Mucosa of descending colon (tissue), 3 donors: ENCODE measurements around the gene LUZP1. TPM values are rescaled to one million over a fixed set of nuclear protein-coding genes. Genes with fewer than 3 reads are reported as not detected.

Experiments
- ATAC-seq: fragments of 200-7000 bp; cut with Tn5 transposase; one replicate; pipeline ENCODE4 v1.9.1; 2020; ENCODE audit warnings: mild to moderate bottlenecking, moderate library complexity
- DNase-seq, 3 donors: peaks; one replicate each; pipeline ENCODE4 v3.0.0-alpha.2; 2020
- H3K36me3 ChIP-seq: fragments of 200-600 bp; one replicate; pipeline ENCODE4 v1.8.0; 2021; ENCODE audit warnings: low read depth, mild to moderate bottlenecking
- H3K4me1 ChIP-seq: fragments of 200-600 bp; one replicate; pipeline ENCODE4 v1.8.0; 2021; ENCODE audit warnings: low read depth, mild to moderate bottlenecking
- H3K4me3 ChIP-seq: fragments of 200-600 bp; one replicate; pipeline ENCODE4 v1.8.0; 2021; ENCODE audit warnings: mild to moderate bottlenecking
- H3K9me3 ChIP-seq: fragments of 200-600 bp; one replicate; pipeline ENCODE4 v1.8.0; 2021; ENCODE audit warnings: mild to moderate bottlenecking
- intact Hi-C, 2 donors: fragments of 100-400 bp; cut with DNase I in 1 of 2; cut with micrococcal nuclease in 1 of 2; formaldehyde crosslinking; loops; one replicate each; pipeline versions ENCODE4 v1.11.0 to v1.11.1; 2022; cut with DNase I, micrococcal nuclease
- total RNA-seq, 3 donors: library from RNA; stranded (reverse); fragmentation: NEBNext Ultra II Directional in 2 of 3; extraction: Animal tissue kit (Norgen Biotek cat#: 25700) in 2 of 3; gene quantifications; one replicate each; pipeline versions ENCODE4 v1.2.1 to v1.2.4, GENCODE V29; 2021 to 2023
- TF ChIP-seq, protein P1 (sequence below): fragments of 200-600 bp; IDR thresholded peaks from one replicate; pipeline ENCODE4 v1.8.0; 2022; ENCODE audit warnings: antibody characterized with exemption, mild to moderate bottlenecking
- donor health status: DM: no; HTN: no; CAD: no; lungs with moderate emphysema.
- donor health status: DM: no; HTN: no; CAD: no.
- donor health status: DM: no; HTN: yes; CAD: no.

LUZP1 gene
- total RNA-seq, 3 donors from 2014 or later = 48.4 to 57.7 (median 52.0) TPM

DNA sequence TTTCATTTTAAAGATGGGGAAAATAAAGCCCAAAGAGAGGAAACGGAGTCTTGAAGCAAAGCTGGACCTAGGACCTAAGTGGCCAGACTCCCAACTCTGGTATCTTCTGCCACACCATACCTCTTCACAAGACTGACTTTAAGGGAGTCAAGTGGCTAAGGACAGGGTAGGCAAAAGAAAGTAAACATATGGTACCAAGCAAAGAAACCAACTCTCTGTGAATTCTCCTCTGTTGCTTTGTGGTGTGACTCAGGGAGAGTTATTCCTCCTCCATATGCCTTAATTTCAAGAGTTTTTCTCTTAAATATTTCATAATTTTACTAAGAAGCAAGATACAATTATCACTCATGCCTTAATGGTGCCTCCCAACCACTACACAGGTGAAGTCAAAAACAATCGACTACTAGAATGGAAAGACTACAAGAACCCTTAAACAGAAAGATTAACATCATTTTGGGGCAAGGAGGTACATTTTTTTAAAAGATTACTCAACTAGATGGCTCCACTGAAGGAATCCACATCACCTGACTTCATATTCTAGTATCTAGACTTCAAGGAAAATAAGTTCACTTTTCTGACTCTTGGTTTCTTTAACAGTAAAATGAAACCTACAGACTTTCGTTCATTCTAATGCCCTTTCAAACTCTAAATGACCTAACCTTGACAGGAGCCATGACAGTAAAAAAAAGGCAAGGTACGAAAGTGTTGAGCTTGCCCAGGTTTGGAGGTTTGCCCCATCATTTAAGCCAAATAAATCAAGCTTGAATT lies 44.2 kb downstream of the LUZP1 start:
- Histone ChIP-seq H3K36me3 (no peaks in the 10 kb centered on the region), H3K4me3 (no peak overlapping the region), H3K4me1 (peaks cover 41% of the 10 kb centered on the region), H3K9me3 (no peaks in the 10 kb centered on the region)
- TF ChIP-seq, protein P1, sequence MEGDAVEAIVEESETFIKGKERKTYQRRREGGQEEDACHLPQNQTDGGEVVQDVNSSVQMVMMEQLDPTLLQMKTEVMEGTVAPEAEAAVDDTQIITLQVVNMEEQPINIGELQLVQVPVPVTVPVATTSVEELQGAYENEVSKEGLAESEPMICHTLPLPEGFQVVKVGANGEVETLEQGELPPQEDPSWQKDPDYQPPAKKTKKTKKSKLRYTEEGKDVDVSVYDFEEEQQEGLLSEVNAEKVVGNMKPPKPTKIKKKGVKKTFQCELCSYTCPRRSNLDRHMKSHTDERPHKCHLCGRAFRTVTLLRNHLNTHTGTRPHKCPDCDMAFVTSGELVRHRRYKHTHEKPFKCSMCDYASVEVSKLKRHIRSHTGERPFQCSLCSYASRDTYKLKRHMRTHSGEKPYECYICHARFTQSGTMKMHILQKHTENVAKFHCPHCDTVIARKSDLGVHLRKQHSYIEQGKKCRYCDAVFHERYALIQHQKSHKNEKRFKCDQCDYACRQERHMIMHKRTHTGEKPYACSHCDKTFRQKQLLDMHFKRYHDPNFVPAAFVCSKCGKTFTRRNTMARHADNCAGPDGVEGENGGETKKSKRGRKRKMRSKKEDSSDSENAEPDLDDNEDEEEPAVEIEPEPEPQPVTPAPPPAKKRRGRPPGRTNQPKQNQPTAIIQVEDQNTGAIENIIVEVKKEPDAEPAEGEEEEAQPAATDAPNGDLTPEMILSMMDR = no peak
- no peak for DNase-seq
- intact Hi-C loops = no loop called here
- ATAC-seq = no peak

DNA sequence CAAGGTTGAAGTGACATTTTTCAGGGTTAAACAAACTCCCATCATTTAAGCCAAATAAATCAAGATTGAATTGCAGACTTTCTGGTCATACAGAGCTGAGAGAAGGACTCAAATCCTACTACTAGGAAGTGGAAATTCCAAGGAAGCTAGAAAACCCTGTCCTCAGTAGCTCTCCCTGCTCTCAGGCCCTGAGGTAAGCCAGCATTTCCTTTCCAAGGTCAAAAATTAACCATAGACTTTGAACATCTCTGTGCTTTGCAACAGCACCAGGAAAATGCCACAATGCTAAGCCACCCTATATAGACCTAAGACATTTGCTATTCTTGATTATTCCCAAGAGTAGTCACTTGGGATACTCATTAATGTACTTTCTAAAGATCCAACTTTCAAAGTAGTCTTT lies 45.1 kb downstream of the LUZP1 start:
- TF ChIP-seq, protein P1 = no peak
- DNase-seq (peak in 1 of 3 donors; percentile 32), ATAC-seq (peak; percentile 81)
- no peaks in the 10 kb centered on the region for H3K9me3 ChIP-seq
- no peak overlapping the region for H3K4me3 ChIP-seq
- intact Hi-C loops = no loop called here
- no peaks in the 10 kb centered on the region for H3K36me3 ChIP-seq
- peaks cover 50% of the 10 kb centered on the region for H3K4me1 ChIP-seq

DNA sequence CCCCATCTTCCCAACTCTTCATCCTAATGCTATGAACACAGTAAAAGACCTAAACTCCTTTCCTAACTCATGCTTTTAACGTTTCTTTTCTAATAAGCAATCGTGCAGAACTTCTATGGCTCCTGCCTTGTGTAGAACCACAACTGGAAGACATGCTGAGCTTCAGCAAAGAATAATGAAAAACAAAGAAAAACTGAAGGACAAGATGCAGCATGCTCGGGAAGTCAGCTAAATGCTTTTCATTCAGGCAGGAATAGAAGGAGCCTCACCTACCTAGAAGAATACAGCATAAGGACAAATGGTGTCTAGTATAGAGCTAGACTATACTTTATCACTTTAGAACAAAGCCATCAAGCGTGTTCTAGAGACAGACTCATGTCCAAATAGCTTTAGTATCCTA lies 45.9 kb downstream of the LUZP1 start:
- ATAC-seq = no peak

DNA sequence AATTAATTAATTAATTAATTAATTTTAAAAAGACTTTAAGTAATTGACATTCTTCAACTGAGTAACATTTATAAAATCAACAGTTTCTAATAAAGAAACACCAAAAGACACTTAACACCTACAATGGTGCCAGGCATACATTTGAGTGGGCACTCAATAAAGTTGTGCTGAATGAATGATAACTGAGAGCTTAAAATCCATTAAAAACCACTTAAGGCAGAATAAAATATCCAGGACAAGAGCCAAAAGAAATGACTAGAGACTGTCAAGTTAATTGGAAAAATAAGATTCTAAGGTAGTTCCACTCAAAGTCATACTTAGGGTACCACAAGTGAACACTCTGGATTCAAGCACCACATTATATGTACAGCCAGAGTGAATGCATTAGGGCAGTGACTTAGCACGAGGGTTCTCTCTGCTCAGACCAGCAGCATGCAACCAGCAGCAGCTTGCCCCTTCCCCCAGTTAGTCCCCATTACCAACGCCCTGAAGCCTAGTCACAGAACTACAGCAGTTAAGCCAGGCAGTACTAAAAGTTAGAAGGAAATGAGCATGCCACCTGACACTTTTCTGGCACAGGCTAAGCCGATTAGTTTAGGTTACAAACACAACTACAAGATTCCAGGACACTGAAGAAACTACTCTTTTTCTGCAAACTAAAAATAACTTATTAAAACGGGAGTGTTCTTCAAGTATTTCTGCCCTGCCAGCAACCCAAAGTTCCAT lies 46.5 kb downstream of the LUZP1 start:
- peak; percentile 76 for ATAC-seq
- intact Hi-C loops = no loop called here
- TF ChIP-seq, protein P1 = no peak
- DNase-seq = peak in 2 of 3 donors; percentile 37 to 71
- H3K36me3 ChIP-seq = no peaks in the 10 kb centered on the region
- H3K4me1 ChIP-seq = peaks cover 57% of the 10 kb centered on the region
- no peak overlapping the region for H3K4me3 ChIP-seq
- no peaks in the 10 kb centered on the region for H3K9me3 ChIP-seq

More for the DNA sequence above, 45.9 kb downstream of the LUZP1 start:
- DNase-seq = no peak
- no peaks in the 10 kb centered on the region for H3K9me3 ChIP-seq
- intact Hi-C loops = no loop called here
- no peaks in the 10 kb centered on the region for H3K36me3 ChIP-seq
- H3K4me1 ChIP-seq = peaks cover 54% of the 10 kb centered on the region
- TF ChIP-seq, protein P1 = no peak
- H3K4me3 ChIP-seq = no peak overlapping the region

DNA sequence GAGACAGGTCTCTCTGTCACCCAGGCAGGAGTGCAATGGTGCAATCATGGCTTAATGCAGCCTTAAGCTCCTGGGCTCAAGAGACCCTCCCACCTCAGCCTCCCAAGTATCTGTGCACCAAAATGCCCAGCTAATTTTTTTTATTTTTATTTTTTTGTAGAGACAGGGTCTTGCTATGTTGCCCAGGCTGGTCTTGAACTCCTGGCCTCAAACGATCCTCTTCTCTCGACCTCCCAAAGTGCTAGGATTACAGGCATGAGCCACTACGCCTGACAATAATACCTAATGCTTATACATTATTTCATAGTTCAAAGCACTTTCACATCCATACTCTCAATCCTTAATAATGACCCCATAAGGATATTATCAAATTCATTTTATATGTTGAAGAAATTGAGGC lies 48.3 kb downstream of the LUZP1 start:
- intact Hi-C loops = no loop called here
- Histone ChIP-seq H3K36me3 (no peaks in the 10 kb centered on the region), H3K4me1 (peaks cover 61% of the 10 kb centered on the region), H3K9me3 (no peaks in the 10 kb centered on the region), H3K4me3 (no peak overlapping the region)
- DNase-seq (no peak), ATAC-seq (no peak)
- TF ChIP-seq, protein P1 = no peak
